Tibial artery (tissue), 4 donors: ENCODE measurements around the gene SERPINA6.

ENCODE experiments used
- DNase-seq, 2 donors: peaks; one replicate each; pipeline ENCODE4 v3.0.0-alpha.2; 2019
- H3K27ac ChIP-seq, 2 donors: fragments of 200-600 bp; sonication (generic) in 1 of 2; 1 replicate in 1 of 2; 2 replicates in 1 of 2; pipeline ENCODE4 v1.5.1; 2018 to 2019; ENCODE audit warnings: mild to moderate bottlenecking in 1 of 2
- H3K27me3 ChIP-seq, 2 donors: fragments of 200-600 bp; sonication (generic) in 1 of 2; one replicate each; pipeline versions ENCODE4 v1.5.1 to v1.6.0; 2016 to 2019
- H3K36me3 ChIP-seq, 3 donors: fragments of 200-600 bp; sonication (generic) in 2 of 3; one replicate each; pipeline ENCODE4 v1.5.1; 2016 to 2019; ENCODE audit warnings: mild to moderate bottlenecking in 2 of 3
- H3K4me1 ChIP-seq, 4 donors: fragments of 200-600 bp; sonication (generic) in 2 of 4; 1 replicate in 3 of 4; 2 replicates in 1 of 4; pipeline ENCODE4 v1.5.1; 2016 to 2019
- H3K4me3 ChIP-seq, 2 donors: fragments of 200-600 bp; sonication (generic) in 1 of 2; 1 replicate in 1 of 2; 2 replicates in 1 of 2; pipeline ENCODE4 v1.5.1; 2018 to 2019; ENCODE audit warnings: mild to moderate bottlenecking in 2 of 2
- H3K9me3 ChIP-seq, 3 donors: fragments of 200-600 bp; sonication (generic) in 1 of 3; one replicate each; pipeline ENCODE4 v1.5.1; 2016 to 2019
- CTCF ChIP-seq, 2 experiments: fragments of 200-600 bp in 1 of 2; fragments of 450-650 bp in 1 of 2; IDR thresholded peaks; one replicate each; pipeline ENCODE4 v1.5.1; 2017 to 2019; ENCODE audit warnings: antibody characterized with exemption in 2 of 2, mild to moderate bottlenecking in 1 of 2, moderate library complexity in 1 of 2
- intact Hi-C: fragments of 100-400 bp; cut with DNase I; formaldehyde crosslinking; loops from one replicate; pipeline ENCODE4 v1.15.0; 2023; ENCODE audit warnings: low total_unique reads

The SERPINA6 gene

GRCh38 chr14:94330432-94330831 lies 7.3 kb upstream of the SERPINA6 start:
- Histone ChIP-seq H3K4me3 (no peak overlapping the region), H3K27ac (no peak overlapping the region), H3K27me3 (no peaks in the 10 kb centered on the region), H3K4me1 (no peaks in the 10 kb centered on the region), H3K36me3 (no peaks in the 10 kb centered on the region), H3K9me3 (no peaks in the 10 kb centered on the region)
- no peak for TF ChIP-seq CTCF (IDR thresholded peaks at IDR 0.05)
- DNase-seq: no peak
- intact Hi-C loops: no loop called here

GRCh38 chr14:94329857-94330256 lies 6.7 kb upstream of the SERPINA6 start:
- Histone ChIP-seq H3K36me3 (no peaks in the 10 kb centered on the region), H3K27ac (no peak overlapping the region), H3K4me3 (no peak overlapping the region), H3K4me1 (no peaks in the 10 kb centered on the region), H3K27me3 (no peaks in the 10 kb centered on the region), H3K9me3 (no peaks in the 10 kb centered on the region)
- no peak for TF ChIP-seq CTCF (IDR thresholded peaks at IDR 0.05)
- intact Hi-C loops: no loop called here
- DNase-seq: no peak

- Histone ChIP-seq H3K4me1 (no peaks in the 10 kb centered on the region), H3K4me3 (no peak overlapping the region), H3K36me3 (no peaks in the 10 kb centered on the region), H3K27me3 (no peaks in the 10 kb centered on the region), H3K27ac (no peak overlapping the region), H3K9me3 (no peaks in the 10 kb centered on the region)
- intact Hi-C loops: no loop called here
- TF ChIP-seq CTCF (IDR thresholded peaks at IDR 0.05): no peak
- DNase-seq: no peak
Observed at GRCh38 chr14:94328196-94328595, 5.1 kb upstream of the SERPINA6 start.

GRCh38 chr14:94321421-94322271 lies 1.5 kb downstream of the SERPINA6 start:
- H3K27me3 ChIP-seq: peaks cover 0 to 2% of the 10 kb centered on the region in 2 donors
- intact Hi-C loops: no loop called here
- no peak overlapping the region for H3K27ac ChIP-seq
- no peaks in the 10 kb centered on the region for H3K9me3 ChIP-seq
- no peak for DNase-seq
- no peaks in the 10 kb centered on the region for H3K36me3 ChIP-seq
- H3K4me1 ChIP-seq: no peaks in the 10 kb centered on the region
- no peak overlapping the region for H3K4me3 ChIP-seq
- TF ChIP-seq CTCF (IDR thresholded peaks at IDR 0.05): no peak

- Histone ChIP-seq H3K36me3 (no peaks in the 10 kb centered on the region), H3K4me1 (no peaks in the 10 kb centered on the region), H3K4me3 (no peak overlapping the region), H3K9me3 (no peaks in the 10 kb centered on the region), H3K27me3 (peaks cover 0 to 2% of the 10 kb centered on the region in 2 donors), H3K27ac (no peak overlapping the region)
- TF ChIP-seq CTCF (IDR thresholded peaks at IDR 0.05): no peak
- intact Hi-C loops: no loop called here
- no peak for DNase-seq
Observed at GRCh38 chr14:94320243-94320642, 2.9 kb downstream of the SERPINA6 start.
